GM19395 (cell line): ENCODE data around the gene GLS.
"Not testable (repeated sequence)": the region's sequence is repeated elsewhere in the genome, so short reads cannot be mapped to it uniquely, and the experiment has no call there.

ENCODE experiments used
- ATAC-seq: cut with Tn5 transposase; IDR thresholded peaks from one replicate; pipeline ENCODE4 v1.9.1; 2021; ENCODE audit warnings: mild to moderate bottlenecking, moderate library complexity; ENCODE audit not compliant: unreplicated experiment

GLS gene

DNA sequence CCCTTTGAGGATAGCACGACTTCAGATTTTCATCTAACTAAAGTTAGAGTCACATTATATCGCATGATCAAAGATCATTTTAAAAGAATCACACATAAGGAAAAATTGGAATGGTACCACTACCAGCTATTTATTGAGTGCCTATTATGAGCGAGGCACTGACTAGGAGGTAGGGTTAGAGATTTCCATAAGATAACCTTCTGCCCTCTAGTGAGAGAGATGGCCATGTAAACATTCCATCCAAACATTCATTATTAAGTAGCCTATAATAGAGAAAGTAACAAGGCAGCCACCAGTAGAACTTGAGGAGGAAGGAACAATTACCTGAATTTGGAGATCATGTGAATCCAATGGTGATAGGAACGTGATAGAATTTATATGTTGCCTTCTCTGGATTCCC is 25.4 kb upstream of the GLS start:
- ATAC-seq = no peak

DNA sequence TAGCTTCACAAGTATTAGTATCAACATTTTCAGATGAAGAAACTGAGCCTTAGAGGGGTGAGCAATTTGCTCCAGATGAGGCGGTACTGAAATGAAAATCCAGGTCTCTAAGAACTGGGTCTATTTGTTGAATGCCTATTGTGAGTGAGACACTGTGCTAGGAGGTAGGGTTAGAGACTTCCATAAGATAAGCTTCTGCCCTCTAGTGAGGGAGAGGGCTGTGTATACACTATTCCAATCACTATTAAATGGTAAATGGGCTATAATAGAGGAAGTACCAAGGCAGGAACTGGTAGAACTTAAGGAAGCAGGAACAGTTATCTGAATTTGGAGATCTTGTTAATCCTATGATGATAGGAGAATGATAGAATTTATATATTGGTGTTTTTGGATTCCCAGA is 23.6 kb upstream of the GLS start:
- no peak for ATAC-seq

DNA sequence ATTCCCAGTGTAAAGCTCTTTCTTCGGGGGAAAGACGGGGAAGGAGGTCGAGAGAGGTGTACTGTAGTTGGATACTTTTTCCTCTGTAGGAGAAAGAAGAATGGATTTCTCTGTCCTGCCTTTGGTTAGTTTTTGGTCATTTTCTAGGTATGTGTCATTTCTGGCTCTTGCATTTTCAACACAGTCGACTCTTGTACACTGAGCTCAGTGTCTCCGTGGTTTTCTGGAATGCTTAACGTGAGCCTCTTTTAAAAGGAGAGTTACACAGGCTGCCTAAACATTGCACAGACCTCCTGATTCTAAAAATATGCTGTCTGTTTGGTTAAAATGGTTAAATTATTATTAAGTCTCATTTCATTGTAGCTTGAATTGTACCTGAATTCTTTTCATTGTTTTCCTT is 21.8 kb upstream of the GLS start:
- ATAC-seq = no peak

DNA sequence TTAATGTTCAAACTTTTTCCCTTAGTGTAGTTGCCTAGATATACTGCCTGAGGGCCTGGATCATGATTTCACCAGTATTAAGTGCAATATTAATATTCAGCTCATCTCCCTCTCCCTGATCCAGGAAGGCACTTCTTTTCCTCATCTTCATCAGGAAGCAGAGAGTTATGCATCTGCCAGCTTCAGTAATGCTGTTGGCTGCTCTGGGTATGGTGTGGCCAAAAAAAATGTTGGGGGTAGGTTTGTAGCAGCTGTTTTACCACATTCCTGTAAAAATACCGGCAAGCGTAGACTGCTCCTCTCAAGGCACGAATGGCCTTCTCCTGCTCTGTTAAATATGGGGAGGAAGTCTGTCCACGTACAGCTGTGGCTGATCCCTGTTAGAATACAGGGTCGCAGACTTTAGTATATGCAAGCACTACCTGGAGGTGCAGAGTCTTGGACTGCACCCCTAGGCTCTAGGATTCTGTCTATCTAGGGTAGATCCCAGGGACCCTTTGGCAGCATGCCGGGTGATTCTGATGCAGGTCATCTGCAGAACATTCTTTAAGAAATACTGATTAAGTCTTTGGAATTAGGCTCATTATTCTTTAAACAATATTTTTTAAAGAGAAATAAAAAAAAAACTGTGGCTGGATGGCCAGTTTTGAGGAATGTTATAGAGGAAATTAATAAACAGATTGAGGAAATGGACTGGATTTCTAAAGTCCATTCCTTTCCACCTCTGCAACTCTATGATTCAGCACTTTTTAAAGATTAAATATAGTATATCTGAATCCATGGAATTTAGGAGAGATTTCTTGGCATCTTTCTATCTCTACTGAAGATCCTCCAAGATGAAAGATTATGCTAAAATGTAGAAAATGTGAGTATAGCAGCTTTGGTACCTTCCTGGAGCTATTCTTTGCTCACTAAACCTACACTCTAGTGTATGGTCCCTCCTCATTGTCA is 21.0 kb upstream of the GLS start:
- no peak for ATAC-seq

DNA sequence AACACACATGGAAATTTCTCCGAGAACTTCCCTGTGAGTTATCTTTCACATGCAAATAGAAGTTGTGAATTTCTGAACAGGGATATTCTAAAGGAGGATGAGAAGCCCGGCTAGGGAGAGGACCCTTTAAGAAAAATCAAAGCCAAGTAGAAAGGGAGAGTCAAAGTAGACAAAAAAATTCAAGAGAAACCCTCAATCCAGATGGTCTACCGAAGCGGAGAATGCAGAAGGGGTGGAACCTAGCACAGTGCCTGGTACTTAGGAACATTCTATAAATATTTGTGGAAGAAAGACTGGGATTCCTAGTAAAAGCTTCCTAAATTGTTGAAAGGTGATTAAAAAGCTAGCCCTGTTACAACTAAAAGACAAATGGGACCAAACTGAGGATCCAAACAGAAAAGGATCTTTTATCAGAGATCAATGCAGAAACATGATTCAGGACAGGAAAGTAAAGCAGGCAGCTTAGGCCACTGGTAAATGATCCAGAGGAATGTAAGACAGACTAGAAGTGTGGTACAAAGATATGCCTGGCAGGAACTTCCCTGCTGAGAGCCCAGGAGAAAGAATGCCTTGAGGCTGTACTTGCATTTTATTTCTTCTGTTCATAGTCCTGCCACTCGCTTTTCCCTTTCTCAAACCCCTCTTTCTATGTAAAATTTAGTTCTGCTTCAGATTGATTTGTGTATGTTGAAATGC is 19.5 kb upstream of the GLS start:
- ATAC-seq = no peak

DNA sequence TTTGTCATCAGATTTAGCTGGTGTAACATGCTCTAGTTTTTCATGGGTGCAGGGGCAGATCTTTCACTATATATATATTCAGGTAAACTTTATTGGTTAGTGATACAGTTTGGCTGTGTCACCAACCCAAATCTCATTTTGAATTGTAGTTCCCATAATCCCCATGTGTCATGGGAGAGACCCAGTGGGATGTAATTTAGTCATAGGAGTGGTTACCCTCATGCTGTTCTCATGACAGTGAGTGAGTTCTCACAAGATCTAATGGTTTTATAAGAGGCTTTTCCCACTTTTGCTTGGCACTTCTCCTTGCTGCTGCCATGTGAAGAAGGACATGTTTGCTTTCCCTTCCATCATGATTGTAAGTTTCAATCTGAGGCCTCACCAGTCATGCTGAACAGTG is 18.5 kb upstream of the GLS start:
- not testable (repeated sequence) for ATAC-seq

DNA sequence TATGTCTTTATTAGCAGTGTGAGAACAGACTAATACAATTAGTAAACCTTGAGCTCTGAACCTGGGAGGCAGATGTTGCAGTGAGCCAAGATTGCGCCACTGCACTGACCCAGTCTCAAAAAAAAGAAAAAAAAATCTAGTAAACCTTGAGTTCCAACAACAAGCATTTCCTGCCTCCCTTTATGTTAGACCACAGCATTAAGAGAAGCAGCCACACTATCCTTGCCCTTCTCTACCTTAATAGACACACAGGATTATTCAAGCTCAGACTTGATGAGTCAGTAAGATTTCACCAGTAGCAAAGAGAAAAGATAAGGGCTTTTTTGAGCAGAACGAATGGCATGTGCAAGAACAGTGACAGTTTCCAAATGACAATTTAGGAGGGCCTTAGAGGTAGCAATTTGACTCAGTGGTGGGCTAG is 18.0 kb upstream of the GLS start:
- ATAC-seq = no peak

DNA sequence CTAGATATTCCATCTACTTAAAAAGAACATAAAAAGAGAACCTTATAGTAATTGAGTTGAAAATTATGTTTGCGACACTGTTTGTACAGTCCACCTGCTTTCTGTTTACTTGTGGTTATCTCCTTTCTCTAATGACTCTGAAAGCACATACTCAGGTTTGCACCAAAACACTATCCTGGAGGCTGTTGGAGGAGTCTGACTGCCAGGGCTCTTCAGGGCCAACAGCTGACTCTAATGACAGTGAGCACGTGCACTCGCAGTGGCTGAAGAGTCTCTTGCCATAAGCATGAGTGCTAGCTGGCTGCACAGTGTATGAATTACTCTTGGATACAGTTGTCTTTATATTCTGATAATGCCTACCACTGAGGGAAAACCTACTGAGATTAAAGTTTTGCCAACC is 16.7 kb upstream of the GLS start:
- no peak for ATAC-seq

DNA sequence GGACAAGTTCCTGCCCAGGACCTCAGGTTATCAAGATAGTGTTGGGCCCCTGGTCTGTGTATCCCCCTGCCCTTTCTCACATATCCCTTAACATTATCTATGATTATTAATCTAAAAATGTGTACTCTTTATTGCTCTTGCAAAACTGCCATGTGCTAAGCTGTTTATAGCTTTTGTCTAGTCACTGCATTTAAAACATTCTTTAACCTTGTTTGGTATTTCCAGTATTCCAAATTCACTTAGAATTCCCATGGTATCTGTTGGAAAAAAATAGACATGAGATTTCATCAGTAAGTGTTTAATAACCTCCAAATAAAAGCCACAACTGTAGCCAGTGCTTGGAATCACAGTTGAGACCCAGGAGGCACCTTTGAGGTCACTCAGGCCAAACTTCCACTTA is 16.2 kb upstream of the GLS start:
- no peak for ATAC-seq

DNA sequence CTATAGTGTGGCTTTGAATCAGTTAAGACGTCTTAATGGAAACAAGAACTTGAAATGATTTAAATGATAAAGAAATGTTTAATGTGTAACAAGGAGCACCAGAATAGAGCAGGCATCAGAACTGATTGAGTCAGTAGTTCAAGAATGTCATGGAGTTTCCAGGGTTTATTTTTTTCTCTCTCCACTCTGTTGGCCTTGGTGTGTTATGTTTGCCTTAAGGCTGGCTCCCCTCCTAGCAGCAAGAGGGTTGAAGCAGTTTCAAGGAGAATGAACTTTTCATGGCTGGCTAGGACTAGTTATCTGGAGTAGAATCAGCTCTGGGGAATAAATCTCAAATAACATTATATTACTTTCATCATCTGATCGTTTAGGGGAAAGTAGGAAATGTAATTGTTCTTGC is 13.4 kb upstream of the GLS start:
- no peak for ATAC-seq

DNA sequence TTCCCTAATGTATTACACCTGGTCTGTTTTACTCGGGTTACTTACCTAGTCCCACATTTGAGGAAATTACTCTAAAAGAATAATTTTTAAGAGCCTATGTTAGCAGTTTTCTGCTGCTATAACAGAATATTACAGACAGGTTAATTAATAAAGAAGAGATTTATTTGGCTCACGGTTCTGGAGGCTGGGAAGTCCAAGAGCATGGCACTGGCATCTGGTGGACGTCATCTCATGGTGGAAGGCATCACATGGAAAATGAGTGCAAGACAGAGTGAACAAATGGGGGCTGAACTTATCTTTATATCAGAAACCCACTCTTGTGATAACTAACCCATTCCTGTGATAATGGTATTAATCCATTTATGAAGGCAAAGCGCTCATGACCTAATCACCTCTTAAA is 12.8 kb upstream of the GLS start:
- no peak for ATAC-seq

DNA sequence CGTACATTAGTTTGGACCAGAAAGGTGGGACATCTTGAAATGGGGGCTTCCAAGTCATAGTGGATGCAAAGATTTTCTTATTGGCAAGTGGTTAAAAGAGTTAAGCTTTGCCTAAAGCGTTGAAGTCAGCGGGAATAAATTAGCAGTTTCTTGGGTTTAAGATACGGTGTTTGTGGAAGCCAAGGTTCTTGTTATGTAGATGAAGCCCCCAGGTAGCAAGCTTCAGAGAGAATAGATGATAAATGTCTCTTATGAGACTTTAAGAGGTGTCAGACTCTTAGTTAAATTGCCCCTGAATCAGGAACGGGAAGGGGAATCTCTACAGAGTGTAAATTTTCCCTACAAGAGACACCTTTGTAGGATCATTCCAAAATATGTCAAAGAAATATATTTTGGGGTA is 10.9 kb upstream of the GLS start:
- no peak for ATAC-seq

DNA sequence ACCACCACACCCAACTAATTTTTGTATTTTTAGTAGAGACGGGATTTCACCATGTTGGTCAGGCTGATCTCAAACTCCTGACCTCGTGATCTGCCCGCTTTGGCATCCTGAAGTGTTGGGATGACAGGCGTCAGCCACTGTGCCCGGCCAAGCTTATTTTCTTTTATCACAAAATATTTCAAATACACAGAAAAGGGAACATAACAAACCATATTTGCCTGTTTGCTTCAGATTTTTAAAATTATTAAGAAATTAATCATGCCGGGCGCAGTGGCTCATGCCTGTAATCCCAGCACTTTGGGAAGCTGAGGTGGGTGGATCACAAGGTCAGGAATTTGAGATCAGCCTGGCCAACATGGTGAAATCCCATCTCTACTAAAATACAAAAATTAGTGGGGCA is 7.2 kb upstream of the GLS start:
- not testable (repeated sequence) for ATAC-seq

DNA sequence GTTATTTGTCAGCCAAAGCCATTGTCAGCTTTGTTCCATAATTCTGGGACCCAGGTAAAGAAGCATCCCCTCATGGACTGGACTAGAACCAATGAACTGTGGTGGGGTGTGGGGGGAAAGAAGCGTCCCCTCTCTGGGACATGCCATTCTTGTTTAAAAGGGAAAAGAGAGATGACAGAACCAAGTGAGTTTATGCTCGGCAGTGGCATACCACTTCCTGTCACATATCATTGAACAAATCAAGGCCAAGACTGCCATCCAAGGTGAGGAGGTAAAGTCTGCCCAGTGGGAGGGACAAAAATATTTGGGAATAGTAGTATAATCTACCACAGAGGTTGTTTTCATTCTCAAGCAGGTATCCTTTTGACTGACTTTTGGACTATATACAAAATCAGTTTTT is 4.7 kb upstream of the GLS start:
- no peak for ATAC-seq

DNA sequence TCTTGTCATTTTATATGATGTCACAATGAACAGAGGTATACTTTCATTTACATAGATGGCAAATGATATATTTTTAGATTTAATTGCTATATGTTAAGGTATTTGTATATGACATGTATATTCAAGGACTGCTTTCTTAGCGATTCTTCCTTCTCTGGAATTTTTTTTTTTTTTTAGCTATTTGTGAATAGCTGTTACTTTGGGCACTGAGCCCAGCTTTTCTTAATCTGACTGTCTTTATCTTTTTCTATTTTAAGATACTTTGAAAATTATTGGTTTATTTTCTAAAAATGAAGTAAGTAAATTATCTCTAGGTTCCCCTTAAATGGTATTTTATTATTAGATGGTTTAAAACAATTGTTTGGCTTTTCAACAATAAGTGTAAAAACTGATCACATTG is 4.0 kb upstream of the GLS start:
- ATAC-seq = no peak

DNA sequence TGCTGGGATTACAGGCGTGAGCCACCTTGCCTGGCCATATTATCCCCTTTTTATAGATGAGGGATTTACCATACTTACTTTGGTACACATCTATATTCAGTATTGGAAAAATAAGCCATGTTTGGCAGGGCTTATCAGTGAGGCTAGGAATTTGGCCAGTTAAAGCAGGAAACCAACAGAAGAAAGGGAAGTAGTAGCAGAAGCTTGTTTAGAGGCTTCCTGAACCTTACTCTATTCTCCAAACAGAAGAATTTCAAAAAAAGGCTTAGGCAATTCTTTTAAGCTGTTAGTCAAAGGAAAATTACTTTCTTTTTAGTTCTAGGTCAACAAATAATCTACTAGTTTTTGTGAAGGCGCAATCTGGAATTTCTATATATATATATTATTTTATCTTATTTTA is 3.2 kb upstream of the GLS start:
- ATAC-seq = no peak

DNA sequence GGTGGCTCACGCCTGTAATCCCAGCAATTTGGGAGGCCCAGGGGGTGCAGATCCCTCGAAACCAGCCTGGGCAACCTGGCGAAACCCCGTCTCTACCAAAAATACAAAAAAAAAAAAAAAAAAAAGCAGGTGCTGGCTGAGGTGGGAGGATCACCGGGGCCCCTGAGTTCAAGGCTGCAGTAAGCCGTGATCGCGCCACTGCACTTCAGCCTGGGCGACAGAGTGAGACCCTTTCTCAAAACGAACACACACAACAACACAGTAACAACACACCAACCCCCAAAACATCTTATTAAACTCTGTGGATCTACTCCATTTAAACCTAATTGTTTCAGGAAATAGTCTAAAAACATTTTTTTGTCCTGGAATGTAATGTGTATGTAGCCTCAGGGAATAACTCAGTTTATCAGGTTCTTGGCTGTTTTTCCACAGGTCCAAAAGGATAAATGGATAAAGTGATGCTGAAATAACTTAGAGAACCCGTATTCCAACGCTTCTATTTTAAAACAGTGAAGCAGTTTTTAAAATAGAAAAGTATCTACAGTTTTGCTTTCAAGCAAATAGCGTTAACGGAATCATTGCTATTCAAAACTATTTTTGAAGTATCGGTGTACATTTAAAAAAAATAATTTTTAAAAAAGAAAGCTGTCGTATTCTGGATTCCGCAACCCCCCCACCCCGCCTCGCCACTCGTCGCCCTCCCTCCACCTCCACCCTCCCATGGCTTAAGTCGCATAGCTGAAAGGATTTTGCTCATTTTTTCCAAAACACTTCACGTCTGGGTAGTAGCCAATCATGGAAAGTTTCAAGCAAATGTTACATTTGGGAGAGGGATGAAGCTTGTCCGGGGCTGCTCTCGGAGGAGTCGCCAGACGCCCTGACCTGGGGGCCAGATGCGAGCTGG is 895 bp upstream of the GLS start:
- ATAC-seq = peak; percentile 0

DNA sequence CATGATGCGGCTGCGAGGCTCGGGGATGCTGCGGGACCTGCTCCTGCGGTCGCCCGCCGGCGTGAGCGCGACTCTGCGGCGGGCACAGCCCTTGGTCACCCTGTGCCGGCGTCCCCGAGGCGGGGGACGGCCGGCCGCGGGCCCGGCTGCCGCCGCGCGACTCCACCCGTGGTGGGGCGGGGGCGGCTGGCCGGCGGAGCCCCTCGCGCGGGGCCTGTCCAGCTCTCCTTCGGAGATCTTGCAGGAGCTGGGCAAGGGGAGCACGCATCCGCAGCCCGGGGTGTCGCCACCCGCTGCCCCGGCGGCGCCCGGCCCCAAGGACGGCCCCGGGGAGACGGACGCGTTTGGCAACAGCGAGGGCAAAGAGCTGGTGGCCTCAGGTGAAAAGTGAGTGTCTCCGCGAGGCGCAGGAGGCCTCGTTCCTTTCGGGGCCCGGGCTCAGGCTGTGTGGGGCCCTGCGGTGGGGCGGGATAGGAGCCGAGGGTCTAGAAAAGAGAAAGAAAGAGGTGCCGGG is 520 bp downstream of the GLS start:
- ATAC-seq = no peak

DNA sequence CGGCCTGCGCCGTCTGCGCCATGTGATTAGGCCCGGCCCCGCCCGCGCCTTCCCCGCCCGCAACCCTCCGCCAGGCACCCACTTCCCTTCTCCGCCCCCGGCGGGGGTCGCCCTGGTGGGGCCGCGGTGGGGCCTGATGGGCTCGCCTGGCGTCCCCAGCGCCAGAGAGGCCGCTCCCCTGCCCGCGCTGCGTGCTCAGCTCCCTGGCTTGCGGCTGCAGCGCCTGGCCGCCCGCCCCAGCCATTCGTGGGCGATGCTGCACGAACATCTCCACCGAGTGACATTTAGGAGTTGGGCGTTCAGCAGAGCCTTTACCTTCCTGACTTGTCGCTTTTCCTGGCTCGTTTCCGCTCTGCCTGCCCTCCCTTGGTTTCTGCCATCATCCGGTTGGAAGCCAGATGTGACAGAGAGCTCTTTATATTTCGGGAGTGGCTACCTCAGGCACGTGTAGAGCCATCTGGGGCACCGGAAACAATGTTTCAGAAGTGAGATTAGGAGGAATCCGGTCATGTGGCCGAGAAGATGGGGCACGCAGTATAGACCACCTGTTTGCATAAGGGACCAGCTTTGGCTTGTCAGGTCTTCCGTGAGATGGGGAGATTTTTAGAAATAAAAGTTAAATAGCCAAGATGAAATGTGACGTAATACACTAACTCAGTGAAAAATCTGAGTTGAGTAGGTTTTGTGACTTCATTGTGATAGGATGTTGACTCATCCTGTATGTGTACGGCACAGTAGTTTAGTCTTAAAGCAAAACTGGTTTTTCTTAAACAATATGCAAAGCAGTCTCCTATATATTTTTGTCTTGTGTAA is 1.2 kb downstream of the GLS start:
- peak; percentile 69 for ATAC-seq

DNA sequence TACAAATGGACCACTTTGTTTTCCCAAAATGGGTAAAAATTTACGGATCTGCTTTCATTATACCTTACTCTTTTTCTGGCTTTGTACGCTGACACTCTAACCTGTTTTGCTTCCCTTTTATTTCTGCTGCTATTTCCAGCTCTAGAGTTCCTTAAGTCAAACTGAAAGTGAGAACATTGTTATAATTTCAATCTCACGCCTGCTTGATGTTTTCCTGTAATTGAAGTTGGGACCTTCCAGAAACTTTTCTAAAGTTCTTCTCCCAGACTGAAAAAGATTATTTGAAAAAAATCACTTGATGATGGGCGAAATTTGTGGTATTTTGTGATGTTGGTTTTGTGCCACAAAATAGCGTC is 1.8 kb downstream of the GLS start:
- peak; percentile 10 for ATAC-seq
